T-helper 1 cell treated with Interleukin-12 subunit alpha and Interleukin-12 subunit beta and Interleukin-4 antibody, amounts not matched to agents 30 ng/mL and 1 ng/mL, for 36 hours (primary cell): Measurements from ENCODE around the gene PCBD2. TPM values are rescaled to one million over a fixed set of nuclear protein-coding genes. Genes with fewer than 3 reads are reported as not detected.

ENCODE experiments used
- intact Hi-C: fragments of 100-400 bp; cut with micrococcal nuclease; formaldehyde crosslinking; loops from one replicate; pipeline ENCODE4 v1.15.1; 2024
- total RNA-seq: library from RNA; stranded (reverse); gene quantifications from 2 replicates; pipeline ENCODE4 v1.2.3, GENCODE V29; 2022

PCBD2 gene
- total RNA-seq, 1 donor from 2014 or later, result 13.2 TPM

- intact Hi-C loops, result no loop called here
Measured at GRCh38 chr5:135004376-135004775, 99.4 kb downstream of the PCBD2 start.

GRCh38 chr5:135005076-135005475 is 100.1 kb downstream of the PCBD2 start:
- intact Hi-C loops, result no loop called here

- intact Hi-C loops, result no loop called here
Measured at GRCh38 chr5:135007305-135007704, 102.4 kb downstream of the PCBD2 start.

- intact Hi-C loops, result no loop called here
Measured at GRCh38 chr5:135007749-135008363, 102.9 kb downstream of the PCBD2 start.

GRCh38 chr5:135008556-135008955 is 103.6 kb downstream of the PCBD2 start:
- intact Hi-C loops, result no loop called here

GRCh38 chr5:135008981-135009735 is 104.2 kb downstream of the PCBD2 start:
- intact Hi-C loops, result no loop called here

GRCh38 chr5:135009736-135010501 is 105.0 kb downstream of the PCBD2 start:
- intact Hi-C loops, result no loop called here

GRCh38 chr5:135010502-135011354 is 105.8 kb downstream of the PCBD2 start:
- intact Hi-C loops, result no loop called here

- intact Hi-C loops, result no loop called here
Measured at GRCh38 chr5:135011355-135012032, 106.6 kb downstream of the PCBD2 start.

GRCh38 chr5:135012033-135012588 is 107.2 kb downstream of the PCBD2 start:
- intact Hi-C loops, result no loop called here

Other genes starting within 250 kb of the PCBD2 start
- 22.6 and 23.4 TPM in 2 replicates for gene CAMLG, start 166.6 kb upstream of the PCBD2 start, total RNA-seq
- gene DDX46, start 146.4 kb upstream of the PCBD2 start, total RNA-seq, result 73.6 and 73.9 TPM in 2 replicates
- gene C5orf24, start 59.2 kb upstream of the PCBD2 start, total RNA-seq, result 32.7 and 35.5 TPM in 2 replicates
- gene TXNDC15, start 30.8 kb upstream of the PCBD2 start, total RNA-seq, result 72.7 and 80.5 TPM in 2 replicates
- 0.80 and 1.5 TPM in 2 replicates for gene CATSPER3, start 62.8 kb downstream of the PCBD2 start, total RNA-seq
- gene PITX1, start 129.1 kb downstream of the PCBD2 start, total RNA-seq, result 0.51 and 0.54 TPM in 2 replicates